Activated effector memory CD4-positive, alpha-beta T cell treated with anti-CD3 and anti-CD28 coated beads, Interleukin-2, amount 50 U/mL, for 16 hours (primary cell): ENCODE results near the gene AADACL4.

Experiments
- DNase-seq: peaks from one replicate; pipeline ENCODE4 v3.0.0-alpha.2; 2020

Gene AADACL4

DNA sequence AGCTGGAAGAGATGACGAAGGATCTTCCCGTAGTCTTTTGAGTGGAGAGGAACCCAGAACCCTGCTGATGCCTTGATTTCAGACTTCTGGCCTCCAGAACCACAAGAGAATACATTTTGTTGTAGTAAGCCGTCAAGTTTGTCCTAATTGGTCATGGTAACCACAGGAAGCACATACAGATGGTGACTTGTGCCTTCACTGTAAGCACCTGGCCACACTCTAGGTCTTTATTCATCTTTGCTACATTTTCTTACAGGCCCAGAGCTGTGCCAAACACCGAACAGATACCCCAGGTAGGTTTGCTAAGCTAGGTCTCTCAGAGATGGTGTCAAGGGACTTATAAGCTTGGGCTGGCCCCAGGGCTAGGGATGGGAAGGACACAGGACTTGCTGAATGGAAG, 30.7 kb upstream of the AADACL4 start:
- DNase-seq = no peak

DNA sequence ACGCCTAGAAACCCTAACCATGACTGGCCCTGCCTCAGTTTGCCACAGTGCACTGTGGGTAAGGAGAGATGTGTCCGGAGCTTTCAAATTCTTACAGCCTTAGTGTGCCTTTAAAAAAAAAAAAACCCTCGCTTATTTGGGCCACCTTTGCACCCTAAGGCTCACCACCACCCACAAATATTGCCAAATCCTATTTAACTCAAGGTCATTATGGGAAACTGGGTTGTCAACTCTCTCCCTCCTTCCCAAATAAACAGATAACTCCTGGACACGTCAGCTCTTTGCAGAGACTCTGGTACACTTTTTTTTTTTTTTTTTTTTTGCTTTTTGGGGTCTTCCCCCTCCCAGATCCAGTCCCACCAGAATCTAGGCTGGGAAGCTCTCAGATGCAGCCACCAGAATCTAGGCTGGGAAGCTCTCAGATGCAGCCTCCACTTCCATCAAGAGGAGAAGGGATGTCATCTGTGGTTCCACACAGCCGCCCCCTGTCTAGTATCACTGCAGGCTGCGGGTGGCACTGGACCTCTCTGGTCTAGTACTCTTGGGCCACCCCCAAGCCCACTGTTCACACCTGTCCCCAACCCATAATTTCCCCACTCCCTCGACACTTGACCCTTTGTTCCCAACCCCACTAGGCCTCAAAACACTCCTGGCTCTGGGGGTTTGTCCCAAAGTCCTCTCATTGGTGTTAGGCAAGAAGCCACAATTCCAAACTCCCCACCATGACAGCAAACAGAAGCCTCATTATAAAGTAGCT, 29.3 kb upstream of the AADACL4 start:
- DNase-seq = no peak

DNA sequence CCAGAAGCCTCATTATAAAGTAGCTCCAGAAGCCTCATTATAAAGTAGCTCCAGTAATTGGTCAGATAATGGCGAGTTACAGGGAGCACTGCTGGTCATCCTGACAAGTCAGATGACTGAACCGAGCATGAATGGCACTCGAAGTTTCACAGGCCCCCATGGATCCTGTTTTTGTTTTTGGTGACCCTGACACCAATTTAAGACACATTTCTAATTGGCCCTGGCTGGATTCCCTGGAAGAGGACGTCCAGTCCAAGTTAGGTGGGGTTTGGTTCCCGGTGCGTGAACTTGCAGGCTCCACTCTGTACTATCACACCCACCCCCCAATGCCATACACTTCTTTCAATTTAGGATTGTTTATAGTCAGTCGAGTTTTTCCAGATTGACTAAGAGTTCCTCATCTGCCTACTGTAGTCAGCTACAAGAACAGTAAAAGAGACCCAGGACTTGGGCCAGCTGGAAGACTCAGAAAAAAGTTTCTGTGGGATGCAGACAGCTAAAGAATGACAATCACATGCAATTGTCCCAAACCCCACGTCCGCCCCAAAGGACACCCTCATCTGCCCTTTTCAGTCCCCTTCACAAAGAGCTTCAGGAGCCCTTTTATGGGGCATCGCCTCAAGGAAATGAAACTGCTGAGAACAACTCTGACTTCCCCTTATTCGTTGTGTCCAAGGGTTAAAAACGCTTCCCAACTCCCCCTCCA, 28.6 kb upstream of the AADACL4 start:
- no peak for DNase-seq

DNA sequence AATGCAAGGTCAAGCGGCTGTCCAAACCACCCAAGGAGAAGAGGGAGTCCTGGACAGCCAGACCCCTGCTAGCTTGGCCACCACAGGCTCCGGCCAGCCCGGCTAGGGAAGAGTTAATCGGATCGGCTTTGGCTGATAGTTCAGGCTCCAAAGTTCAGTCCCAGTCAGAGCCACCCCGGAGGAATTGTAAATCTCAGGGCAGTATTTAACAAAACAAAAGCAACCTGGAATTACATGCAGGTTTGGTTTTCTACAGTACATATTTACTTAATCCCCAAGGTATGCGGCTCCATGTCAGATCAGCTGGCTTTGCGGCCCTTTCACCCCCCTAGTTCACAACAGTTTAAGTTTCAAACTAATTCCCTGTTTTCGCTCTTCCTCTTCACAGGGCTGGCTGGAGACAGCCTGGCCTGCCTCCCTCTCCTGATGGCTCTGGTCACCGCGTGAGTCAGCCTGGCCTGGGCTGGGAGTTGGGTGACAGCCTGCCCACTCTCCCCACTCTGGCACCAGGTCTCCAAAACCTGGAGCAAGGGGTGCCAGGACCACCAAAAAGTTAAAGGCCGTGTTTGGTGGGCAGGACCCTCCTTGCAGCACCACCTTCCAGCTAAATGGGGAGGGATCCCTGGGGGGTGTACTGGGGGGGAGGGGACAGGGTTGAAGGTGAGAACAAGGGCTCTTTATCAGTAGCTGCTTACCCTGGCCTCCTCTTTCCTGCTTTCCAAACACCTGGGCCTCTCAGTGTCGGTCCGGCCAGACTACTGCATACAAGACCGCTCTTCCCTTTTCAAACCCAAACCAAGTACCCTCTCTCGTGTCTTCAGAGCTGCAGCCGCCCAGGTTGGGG, 27.8 kb upstream of the AADACL4 start:
- DNase-seq = peak; percentile 66

- DNase-seq = peak; percentile 76
Observed at GRCh38 chr1:12616709-12617373, 27.0 kb upstream of the AADACL4 start.

DNA sequence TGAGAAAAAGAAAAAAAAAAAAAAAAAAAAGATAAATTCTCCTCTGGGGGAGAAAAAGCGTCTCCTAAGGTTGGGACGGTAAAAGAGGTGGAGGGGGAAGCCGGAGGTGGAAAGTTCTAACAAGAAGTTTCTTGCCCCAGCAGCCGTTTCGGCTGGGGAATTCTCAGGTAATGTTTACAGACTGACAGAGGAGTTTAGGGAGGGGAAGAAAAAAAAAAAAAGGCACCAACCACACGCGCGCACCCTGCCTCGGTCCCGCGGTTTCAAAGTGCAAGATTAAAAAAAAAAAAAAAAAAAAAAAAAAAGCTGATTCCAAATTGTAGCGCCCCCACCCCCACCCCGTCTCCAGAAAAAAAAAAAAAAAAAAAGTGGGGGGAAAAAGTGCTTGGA, 26.4 kb upstream of the AADACL4 start:
- peak; percentile 77 for DNase-seq

GRCh38 chr1:12617901-12618660, 25.8 kb upstream of the AADACL4 start, which contains the start of gene DHRS3:
Gene DHRS3, minus strand, starts transcription at chr1:12618210. Its CDS starts 862 bp downstream, at chr1:12617348.
- peak; percentile 87 for DNase-seq

- no peak for DNase-seq
Observed at GRCh38 chr1:12618661-12618964, 25.3 kb upstream of the AADACL4 start.

DNA sequence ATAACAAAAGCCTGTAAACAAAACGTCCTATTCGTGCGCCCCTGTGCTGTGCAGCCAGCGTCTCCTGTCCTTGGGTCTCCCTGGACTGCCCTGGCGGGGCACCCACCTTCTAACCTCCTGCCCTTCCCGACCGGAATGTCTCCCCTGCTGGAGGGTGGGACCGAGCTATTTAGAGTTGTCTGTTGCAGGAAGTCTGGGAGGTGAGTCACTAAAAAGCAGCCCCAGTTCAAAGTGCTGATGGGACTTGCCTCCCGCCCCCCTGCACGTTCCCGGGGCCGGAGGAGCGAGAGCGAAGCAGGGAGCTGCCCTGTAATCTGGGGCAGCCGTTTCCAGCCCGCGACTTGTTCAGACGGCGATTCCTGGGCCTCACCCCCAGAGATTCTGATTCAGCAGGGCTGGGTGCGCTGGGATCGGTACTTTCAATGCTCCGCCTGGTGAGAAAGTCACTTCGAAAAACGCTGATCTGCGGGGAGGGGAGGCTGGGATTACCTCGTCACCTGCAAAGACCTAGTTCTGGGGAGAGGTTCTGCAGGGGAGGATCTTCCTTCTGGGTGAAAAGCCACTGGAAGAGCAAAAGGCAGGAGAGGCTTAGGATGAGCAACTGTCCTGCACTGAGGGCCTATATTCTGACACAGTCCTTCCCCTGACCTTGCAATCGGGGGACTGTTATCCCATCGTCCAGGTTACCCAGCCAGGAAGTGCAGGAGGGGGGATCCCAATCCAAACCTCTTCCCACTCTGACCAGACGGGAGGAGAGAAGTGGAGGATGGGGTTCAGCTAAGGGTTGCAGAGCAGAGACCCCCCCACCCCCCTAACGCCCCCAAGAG, 24.7 kb upstream of the AADACL4 start:
- DNase-seq = peak; percentile 86

- DNase-seq = peak; percentile 91
Observed at GRCh38 chr1:12619792-12620487, 23.9 kb upstream of the AADACL4 start.

GRCh38 chr1:12620488-12620865, 23.4 kb upstream of the AADACL4 start:
- DNase-seq = no peak

GRCh38 chr1:12620931-12621330, 23.0 kb upstream of the AADACL4 start:
- no peak for DNase-seq

DNA sequence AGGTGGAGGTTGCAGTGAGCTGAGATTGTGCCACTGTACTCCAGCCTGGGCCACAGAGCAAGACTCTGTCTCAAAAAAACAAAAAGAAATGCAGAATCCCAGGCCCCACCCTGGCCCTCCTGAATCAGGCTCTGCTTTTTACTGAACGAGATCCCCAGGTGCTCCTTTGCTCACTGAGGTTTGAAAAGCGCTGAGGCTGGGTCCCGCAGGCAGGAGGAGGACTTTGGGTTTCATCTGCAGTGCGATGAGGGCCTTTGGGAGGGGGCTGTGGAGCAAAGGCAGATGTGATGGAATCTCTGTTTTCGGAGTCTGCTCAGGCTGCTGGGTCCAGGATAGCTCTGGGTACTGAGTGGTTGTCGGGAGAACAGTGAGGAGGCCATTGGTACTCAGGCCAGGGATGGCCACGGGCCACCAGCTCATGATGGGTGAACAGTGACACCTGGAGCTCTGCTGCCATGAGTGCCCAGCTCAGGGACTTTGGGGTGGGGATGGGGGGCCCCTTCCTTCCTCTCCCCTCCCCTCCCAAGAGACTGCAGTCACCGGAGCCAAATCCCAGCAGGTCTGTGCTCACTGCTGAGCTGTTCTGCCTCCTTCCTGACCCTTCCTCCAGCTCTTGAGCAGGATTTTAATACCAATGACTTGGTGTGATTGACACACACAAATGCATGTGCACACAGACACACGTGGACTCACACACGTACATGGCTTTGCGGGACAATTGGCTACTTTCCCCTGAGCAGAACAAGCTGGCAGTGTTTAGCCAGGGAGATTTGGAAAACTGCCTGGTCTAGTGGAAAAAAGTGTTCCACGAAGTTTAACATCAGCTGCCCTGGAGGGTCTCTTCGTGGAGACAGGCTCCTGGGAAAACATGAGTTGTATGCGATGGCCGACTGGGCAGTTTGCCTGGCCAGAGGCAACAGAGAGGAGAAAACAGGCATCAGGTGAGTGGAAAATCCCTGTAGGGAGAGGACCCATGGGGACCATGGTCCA, 22.2 kb upstream of the AADACL4 start:
- no peak for DNase-seq

DNA sequence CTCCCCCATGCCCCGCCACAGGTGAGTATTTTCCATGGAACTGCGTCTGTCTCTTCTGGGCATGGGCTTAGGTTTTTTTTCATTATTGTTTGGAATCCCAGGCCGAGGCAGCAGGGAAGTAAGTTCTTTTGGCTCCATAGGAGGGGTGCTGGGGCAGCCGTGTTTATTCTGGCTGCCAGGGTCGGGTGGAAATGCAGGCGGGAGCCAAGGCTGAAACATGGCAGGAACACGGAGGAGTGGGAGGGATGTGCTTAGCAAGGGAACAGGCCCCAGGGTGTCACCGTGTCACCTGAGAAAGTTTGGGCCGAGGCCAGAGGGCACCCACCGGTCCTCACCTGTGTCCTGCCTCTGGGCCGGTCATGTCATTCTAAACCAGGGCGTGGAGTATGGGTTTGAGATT, 21.4 kb upstream of the AADACL4 start:
- DNase-seq = no peak

- no peak for DNase-seq
Observed at GRCh38 chr1:12625276-12625675, 18.6 kb upstream of the AADACL4 start.

- DNase-seq = no peak
Observed at GRCh38 chr1:12626888-12627287, 17.0 kb upstream of the AADACL4 start.

GRCh38 chr1:12627296-12627695, 16.6 kb upstream of the AADACL4 start:
- DNase-seq = no peak

DNA sequence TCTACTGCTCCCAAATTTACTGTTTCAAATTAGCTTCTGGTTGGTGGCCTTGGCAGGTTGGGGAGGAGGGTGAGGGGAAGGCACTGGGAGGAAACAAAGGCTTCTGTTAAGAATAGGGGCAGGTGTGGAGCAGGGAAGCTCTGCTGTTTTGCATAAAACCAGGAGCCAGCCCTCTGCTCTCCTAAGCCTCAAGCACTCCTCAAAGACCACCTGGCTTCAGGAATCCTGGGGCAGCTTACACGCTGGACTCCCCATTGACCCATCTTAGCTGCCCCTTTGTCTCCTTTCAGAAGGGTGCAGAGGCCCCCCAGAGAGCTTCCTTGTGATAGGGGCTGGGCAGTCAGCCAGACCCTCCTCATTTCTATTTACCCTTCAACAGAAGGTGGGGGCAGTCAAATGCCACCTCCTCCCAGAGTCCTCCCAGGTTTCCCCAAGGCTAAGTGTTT, 14.4 kb upstream of the AADACL4 start:
- DNase-seq = no peak

DNA sequence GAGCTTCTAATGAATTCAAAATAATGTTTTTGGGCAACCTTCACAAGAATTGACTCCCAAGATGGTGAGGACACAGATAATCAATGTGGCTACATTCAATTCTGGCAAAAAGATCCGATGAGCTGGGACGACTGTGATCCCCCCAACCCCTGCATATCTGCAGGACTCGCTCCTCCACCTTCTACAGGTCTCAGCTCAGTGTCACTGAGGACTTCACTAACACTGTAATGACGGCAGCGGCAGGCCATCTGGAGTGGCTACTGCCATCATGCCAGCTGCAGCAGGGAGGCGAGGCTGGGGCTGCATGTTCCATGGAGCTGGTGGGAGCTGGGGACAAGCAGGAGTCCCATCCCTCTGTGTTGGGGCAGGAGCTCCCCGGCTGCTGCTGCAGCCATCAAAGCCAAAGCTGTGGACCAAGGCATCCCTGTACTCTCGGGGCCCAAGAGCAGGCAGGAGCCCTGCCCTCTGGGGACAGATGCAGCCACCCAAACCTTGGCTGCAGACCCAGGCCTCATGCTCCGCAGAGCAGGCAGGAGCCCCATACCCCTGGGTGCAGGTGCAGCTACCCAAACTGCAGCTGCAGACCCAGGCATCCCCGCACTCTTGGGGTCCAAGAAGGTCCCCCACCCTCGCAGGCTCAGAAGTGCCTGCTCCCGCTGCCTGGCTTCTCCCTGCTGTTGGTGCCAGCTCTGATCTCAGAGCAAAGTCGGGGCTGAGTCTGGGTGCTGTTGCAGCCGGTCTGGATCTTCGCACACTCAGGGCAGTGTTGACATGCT, 13.7 kb upstream of the AADACL4 start:
- DNase-seq = no peak
